Stimulated activated CD4-positive, alpha-beta T cell treated with anti-CD3 and anti-CD28 coated beads, Interleukin-15, amount 100 ng/mL, for 48 hours (primary cell): ENCODE results near the gene DMRTA1.
"Not testable (repeated sequence)": the region's sequence is repeated elsewhere in the genome, so short reads cannot be mapped to it uniquely, and the experiment has no call there.

Experiments used
- DNase-seq, 2 donors: peaks; one replicate each; pipeline ENCODE4 v3.0.0-alpha.2; 2020; ENCODE audit warnings: low read depth in 2 of 2

DMRTA1 gene

GRCh38 chr9:22457448-22457847, 10.8 kb downstream of the DMRTA1 start:
- no peak for DNase-seq

GRCh38 chr9:22463205-22463604, 16.6 kb downstream of the DMRTA1 start:
- DNase-seq: no peak

- DNase-seq: no peak
Observed at GRCh38 chr9:22469928-22470544, 23.4 kb downstream of the DMRTA1 start.

GRCh38 chr9:22481566-22481965, 34.9 kb downstream of the DMRTA1 start:
- no peak for DNase-seq

GRCh38 chr9:22483528-22484070, 37.0 kb downstream of the DMRTA1 start:
- no peak for DNase-seq

GRCh38 chr9:22496197-22496596, 49.6 kb downstream of the DMRTA1 start:
- not testable (repeated sequence) for DNase-seq
